Heart left ventricle (tissue), 13 donors: ENCODE data around the gene ABL2.

ENCODE experiments used
- POLR2A ChIP-seq, 2 donors: fragments of 450-650 bp; IDR thresholded peaks; one replicate each; pipeline ENCODE4 v1.6.1; 2017; ENCODE audit warnings: antibody characterized with exemption in 2 of 2, mild to moderate bottlenecking in 2 of 2, moderate library complexity in 2 of 2
- TF ChIP-seq, protein P1 (sequence below), 12 donors: fragments of 200-600 bp; sonication (generic) in 4 of 12; IDR thresholded peaks; one replicate each; pipeline versions ENCODE4 v1.5.0 to v1.8.0; 2018 to 2022; ENCODE audit warnings: antibody characterized with exemption in 12 of 12, mild to moderate bottlenecking in 5 of 12
- donor health status: ischemic (EF 13 %, LVEDD 7.1; RV severe dilation, severe dysfunction).
- donor health status: DM: no; HTN: yes; CAD: no.
- donor health status: DM: no; HTN: no; CAD: no.
- donor health status: ischemic (EF 25% LVEDD 6.9; RV normal size, moderate dysfunction).
- donor health status: ischemic (EF 25% LVEDD 5.7; RV mildly dilated, moderate dysfunction).
- donor health status: ischemic (EF 35%, LVEDD 5.7; RV mildly dilated, moderate dysfunction).
- donor health status: nonischemic (EF 11% LVEDD 7.7; RV severe dilation, severe dysfunction).
- donor health status: DM: yes; HTN: yes; CAD: no.
- donor health status: PGD.
- donor health status: ischemic (EF 29% LVEDD 5.4; RV normal size, mild dysfunction).
- donor health status: nonischemic (EF 23%, LVEDD 6.1; RV moderate dilation, normal function).

DNA sequence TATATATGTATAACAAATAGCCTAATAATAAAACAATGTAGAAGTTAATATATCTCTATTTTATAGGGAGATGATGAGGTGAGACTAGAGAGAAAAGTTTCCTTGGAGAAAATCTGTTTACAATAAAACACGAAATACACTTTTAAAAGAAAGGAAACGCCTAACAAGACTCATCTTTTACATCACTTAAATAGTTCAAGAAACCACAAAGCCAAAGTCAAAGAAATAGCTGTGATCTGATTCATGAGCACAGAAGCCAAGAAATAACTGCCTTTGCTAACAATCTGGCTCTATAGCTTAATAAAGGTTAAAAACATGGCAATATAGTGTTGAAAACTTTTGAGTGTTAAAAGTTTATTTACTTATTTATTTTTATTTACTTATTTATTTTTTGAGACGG, 86.2 kb downstream of the ABL2 start:
- TF ChIP-seq, protein P1, sequence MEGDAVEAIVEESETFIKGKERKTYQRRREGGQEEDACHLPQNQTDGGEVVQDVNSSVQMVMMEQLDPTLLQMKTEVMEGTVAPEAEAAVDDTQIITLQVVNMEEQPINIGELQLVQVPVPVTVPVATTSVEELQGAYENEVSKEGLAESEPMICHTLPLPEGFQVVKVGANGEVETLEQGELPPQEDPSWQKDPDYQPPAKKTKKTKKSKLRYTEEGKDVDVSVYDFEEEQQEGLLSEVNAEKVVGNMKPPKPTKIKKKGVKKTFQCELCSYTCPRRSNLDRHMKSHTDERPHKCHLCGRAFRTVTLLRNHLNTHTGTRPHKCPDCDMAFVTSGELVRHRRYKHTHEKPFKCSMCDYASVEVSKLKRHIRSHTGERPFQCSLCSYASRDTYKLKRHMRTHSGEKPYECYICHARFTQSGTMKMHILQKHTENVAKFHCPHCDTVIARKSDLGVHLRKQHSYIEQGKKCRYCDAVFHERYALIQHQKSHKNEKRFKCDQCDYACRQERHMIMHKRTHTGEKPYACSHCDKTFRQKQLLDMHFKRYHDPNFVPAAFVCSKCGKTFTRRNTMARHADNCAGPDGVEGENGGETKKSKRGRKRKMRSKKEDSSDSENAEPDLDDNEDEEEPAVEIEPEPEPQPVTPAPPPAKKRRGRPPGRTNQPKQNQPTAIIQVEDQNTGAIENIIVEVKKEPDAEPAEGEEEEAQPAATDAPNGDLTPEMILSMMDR (IDR thresholded peaks at IDR 0.05) = no peak
- no peak for TF ChIP-seq POLR2A (IDR thresholded peaks at IDR 0.05)
